Fibroblast of peridontal ligament (primary cell): ENCODE data around the gene CHSY1.
"Not testable (repeated sequence)": the region's sequence is repeated elsewhere in the genome, so short reads cannot be mapped to it uniquely, and the experiment has no call there.

ENCODE experiments used
- DNase-seq: peaks from one replicate; pipeline ENCODE4 v3.0.0-alpha.2; 2010; ENCODE audit errors: extremely low read depth

CHSY1 gene

DNA sequence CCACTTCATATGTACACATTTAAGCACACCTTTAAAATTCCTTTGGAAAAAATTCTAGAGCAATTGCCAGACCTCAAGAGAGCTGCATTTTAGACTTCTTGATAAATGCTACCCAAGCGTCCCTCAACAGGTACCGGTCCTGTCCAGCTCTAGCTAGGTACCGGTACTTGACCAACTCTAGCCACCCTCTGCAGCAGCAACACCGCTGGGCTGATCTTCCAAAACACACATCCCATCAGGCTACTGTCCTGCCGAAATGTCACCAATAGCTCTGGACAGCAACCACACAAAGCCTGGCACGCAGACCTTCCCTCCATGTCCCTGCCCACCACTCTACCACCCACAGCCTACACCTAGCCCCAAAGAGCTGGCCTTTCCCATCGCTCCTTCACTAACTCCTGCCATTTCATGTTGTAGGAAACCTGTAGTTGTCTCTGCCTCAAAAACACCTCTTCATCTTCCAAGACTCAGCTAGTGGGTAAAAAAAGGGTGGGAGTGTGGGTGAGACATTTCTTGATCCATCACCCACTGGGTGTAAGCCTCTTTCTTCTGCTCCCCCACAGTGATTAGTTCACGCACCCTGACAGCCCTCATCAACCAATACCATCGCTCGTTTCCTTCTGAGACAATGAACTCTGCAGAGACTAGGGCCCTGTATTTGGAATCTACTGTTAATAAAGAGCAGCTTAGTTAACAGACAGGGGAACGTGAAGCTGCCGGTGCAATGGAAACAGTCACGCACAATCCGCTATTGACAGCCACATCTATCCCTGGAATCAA, 6.8 kb downstream of the CHSY1 start:
- no peak for DNase-seq

DNA sequence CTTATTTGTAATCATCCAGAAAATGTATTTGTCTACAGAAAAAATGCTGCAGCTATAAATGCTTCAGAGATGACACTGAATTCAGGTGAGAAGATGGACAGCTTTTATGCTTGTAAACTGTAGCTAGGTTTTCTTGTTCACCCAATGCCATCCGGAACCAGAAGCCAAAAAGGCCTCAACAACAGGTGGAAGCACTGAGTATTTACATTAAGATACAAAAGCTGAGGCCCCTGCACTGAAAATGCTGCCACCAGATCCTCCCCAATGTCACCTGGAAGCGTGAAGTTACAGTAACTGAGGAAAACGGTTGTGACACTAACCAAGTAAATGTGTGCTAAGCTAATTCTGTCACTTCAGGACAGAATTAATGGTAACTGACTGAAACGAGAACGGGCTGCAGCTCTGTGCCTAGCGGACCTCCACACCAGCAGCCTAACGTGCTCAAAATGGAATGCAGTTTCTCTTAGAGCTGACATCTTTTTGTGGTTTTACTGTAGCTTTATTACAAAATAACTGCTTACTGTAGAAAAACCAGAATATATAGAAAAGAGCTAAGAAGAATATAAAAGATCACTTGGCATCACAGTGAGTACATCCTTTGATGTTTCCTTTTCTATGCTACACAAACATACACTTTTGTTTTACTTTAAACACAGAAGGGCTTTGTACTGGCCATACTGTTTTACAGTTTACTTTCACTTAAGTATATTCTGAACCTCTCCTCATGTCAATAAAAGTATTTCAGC, 7.6 kb downstream of the CHSY1 start:
- DNase-seq: peak; percentile 67

DNA sequence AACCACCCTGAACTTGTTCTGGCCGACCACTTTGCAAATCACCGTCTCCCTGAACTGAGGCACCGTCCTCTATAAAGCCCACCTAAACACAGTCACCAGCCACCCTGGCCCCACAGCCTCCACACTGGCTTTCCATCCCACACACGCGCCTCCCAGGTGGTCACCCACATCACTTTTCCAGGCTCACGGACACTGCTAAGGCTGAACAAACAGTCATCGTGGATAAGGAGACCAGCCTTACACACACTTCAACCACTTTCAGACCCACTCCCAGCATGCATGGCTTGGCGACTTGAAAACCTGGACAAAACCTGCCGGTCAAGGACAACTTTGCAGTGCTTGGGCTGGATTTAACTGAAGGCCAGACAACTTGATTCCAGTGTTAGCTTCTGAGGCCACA, 8.4 kb downstream of the CHSY1 start:
- DNase-seq: no peak

DNA sequence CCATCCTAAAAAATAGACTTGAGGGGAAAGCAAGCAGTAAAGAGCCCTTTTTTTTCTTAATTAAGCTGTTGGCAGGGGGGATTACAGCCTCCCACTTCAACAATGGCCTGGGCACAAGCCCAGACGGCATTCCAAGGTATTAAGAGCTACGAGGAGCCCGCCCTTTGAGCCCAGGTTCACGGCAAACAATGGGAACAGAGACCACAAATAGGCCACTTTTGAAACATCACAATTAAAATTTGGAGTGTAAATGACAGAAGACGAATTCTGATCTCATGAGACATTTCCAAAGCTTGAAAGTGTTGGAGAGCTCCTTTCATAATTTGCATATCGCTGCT, 8.9 kb downstream of the CHSY1 start:
- DNase-seq: no peak

DNA sequence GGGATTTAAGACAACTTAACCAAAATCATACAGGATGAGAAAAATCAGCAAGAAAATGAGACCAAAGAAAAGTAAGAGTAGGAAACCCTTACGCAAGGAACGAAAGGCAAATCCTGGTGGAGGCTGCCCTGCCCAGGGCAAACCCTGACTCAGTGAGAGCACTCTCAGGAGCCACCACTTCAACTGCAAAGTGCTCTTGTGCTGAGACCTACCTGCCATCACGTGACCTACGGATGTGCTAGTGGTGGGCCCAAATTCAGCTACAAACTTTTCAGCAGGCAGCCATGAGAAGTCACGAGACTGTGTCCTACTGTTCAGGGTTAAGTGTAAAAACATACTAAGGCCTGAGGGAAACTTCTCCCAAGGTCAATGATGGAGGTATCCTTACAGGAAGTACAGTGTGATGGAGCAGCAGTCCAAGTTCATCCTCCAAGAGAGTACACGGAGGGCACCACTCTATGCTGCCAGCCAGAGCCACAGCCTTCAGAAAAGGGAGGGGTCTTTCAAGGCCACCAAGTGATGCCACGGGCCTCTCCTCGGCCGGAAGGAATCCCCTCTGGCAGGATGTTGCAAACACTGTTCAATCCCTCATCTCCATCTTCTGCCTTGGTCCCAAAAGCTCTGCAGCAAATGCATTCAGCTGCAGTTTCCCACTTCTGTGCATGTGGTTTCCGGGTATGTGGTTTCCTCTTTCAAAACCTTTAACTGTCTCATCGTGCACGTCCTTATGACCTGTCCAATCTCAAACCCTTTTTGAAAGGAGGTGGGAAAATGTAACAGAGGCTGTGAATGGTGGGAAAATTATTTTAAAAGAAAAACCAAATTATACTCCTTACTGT, 9.5 kb downstream of the CHSY1 start:
- DNase-seq: peak; percentile 74

DNA sequence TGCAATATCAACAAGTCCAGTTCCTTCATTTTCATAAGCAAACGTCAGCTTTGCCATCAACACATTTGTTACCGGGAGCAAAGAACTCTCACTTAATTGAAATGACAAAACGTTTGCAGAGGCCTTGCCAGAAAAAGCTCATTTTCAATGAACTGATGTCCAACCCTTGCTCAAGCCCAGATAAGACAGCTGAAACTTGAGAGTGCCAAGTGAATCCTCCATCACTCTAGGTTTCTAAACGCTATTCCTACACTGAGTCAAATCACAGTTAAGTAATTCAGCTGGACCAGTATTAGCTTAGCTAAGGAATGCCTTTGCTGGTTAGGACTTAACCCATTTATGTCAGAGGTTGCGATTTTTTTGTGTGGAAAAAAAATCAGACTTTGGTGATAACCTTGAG, 11.5 kb downstream of the CHSY1 start:
- peak; percentile 50 for DNase-seq

DNA sequence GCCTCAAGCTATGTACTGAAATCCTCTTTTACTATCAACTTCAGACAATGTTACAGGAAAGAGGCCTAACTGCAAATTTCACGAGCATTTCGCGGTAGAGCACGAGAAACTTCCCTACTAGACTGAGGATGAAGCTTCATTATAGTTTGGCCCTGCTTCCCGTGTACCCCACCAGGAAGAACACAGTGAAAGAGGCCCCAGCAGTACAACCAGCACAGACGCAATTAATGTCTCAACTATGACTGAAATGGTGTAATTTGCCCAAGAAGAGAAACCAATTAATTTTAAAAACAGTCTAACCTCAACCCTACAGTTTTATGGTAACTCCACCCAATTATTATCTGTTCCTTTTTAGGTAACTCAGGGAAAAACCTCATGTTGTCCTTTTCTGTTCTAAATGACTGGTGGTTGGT, 12.1 kb downstream of the CHSY1 start:
- no peak for DNase-seq

DNA sequence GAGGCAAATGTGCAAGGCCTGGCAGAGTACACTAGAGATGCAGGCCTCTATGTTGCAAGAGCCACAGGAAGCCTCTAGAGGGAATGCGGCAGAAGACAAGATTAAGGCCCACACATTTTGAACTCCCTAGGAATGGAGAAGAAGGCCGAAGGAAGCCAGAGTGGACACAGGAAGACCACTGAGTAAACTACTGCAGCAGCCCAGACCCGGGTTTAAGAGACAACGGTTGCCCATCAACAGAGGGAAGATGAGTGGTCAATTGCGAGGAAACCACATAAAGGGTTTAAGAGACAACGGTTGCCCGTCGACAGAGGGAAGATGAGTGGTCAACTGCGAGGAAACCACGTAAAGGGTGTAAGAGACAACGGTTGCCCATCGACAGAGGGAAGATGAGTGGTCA, 14.6 kb downstream of the CHSY1 start:
- DNase-seq: no peak

DNA sequence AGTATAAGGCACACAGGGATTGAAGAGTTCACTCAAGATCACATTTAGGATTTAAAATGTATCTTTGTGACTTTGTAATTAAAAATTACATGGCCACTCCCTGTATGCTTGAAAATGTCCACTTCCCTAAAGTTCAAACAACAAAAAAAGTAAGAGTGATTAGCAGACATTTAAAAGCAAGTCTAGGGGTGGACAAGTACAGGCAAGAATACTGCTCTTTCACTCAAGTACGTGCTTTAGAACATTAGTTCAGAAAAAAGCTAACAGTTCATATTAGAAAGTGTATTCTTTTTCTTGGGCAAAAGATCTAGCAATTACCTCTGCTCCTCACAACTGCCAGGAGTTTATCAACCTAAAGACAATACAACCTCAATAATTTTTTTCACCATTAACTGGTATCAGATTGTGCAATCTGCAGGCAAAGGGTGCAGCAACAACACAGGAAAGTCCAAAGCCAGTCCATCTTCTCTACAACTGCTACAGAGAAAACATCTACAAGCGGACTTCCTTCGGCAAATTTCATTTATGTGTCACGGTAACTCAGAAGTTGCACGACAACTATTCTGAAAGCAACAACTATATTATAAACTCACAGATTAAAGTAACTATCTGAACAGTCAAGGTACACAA, 18.1 kb downstream of the CHSY1 start:
- DNase-seq: no peak

DNA sequence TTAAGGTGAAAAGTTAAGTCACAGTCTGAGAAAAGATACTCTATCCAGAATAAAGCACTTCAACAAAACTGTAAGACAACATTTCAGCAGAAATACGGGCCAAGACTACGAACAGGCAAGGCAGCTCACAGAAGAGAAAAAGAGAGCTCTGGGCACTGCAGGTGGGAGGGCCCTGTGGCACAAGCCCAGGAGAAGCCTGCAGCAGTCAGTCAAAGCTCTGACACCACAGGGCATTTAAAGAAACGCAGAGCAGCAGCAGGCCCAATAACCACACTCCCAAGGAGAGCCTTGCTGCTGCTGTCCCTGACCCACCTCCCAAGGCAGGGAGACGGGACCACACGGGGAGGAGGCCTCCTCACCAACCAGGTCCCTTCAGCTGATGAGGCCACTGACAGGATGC, 19.2 kb downstream of the CHSY1 start:
- no peak for DNase-seq

DNA sequence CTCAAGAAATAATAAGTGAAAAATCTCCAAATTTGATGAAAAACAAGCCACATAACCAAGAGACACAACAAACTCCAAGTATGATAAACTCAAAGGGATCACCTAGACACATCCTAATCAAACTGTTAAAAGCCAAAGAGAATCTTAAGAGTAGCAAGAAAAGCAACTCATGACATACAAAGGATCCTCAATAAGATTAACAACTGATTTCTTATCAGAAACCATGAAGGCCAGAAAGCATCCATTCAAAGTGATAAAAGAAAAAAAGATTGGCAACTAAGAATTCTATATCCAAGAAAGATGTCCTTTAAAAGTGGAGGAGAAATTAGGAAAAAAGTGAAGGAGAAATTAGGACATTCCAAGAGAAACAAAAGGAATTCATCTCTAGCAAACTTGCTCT, 23.5 kb downstream of the CHSY1 start:
- DNase-seq: no peak

DNA sequence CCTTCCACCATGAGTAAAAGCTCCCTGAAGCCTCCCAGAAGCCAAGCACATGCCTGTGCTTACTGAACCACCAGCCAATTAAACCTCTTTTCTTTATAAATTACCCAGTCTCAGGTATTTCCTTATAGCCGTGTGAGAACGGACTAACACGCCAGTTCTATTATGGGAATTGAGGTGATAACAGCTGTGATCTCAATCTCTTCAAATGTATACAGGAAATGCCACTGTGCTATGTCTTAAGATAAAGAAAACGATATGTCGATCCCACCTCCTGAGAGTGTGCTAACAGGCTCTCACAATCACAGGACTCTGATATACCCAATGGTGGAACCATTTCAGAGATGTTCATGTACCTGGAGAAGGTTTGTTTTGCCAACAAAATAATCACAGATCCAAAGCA, 26.2 kb downstream of the CHSY1 start:
- no peak for DNase-seq

DNA sequence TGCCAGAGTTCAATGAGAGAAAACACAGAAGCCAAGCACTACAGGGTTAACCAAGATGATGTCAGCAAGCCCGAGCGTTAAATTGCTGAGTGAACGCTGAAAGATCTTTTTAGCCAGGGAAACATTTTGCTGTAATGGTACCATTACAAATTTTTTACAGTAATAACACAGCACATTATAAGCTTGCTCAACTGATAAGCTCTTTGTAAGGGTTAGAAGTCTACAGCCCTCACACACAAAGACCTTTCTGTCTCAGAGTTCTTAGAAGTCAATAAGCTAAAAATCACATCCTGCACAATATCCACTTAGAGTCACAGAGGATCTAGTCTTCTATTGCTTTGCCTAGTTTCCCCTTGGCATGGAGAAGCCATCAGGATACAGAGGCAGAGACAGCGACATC, 29.9 kb downstream of the CHSY1 start:
- DNase-seq: peak; percentile 41

DNA sequence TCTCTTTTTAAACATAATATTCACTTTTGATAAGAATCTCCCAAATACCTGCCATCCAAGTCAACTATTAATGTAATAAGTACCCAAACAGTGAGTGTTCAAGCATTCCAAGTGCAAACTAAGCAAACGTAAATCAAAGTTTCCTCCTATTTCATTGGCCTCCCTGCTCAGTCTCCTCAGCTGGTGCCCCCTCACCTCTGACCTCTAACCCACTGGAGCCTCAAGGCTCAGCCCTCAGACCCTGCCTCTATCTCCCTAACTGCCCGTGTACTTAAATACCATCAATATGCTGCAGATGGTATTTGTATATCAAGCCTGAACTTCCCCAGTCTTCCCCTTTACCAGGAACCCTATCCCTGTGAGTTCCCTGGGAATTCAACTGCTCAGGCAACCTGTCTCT, 31.8 kb downstream of the CHSY1 start:
- no peak for DNase-seq

DNA sequence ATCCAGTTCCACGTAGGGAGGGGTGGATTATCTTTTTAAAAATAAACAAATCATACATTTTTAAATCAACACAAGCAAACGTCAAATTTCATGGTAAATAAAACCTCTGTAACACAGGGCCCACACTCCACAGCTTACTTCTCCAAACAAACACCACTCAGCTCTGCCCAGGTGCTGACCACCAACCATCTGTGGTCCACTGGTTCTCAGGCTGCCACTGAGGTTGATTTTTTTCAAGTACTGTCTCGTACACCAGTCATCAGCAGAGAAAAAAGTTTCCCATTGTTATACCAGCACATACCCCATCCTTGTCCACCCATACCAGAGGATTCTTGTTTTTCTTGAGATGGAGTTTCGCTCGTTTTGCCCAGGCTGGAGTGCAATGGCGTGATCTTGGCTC, 32.4 kb downstream of the CHSY1 start:
- DNase-seq: no peak

DNA sequence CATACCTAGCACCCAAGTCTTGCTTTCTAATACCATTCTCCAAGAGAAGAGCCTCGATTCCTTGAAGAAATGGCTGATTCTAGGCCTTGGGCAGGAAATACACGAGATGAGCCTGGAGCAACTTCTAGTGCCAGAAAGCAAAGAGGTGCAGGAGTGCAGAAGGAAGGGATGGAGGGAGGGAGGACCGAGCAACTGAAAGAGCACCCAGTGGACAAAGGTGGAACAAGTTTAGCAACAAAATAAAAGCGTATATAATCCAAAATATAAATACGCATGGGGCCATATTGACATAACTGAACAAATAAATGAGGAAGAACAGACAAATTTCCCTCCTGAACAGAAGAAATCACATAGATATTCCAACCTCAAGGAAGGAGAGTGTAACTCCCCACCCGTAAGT, 34.4 kb downstream of the CHSY1 start:
- DNase-seq: no peak

DNA sequence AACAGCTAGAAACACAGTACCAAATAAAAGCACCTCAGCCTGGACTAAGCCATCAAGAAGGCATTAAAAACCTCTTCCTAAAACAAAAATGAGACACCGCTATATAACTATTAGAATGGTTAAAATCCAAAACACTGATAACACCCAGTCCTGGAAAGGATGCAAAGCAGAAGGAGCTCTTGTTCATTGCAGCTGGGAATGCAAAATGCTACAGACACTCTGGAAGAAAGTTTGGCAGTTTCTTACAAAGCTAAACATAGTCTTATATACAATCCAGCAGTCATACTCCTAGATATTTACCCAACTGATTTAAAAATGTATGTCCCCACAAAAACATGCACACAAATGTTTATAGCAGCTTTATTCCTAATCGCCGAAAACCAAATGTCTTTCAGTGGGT, 35.7 kb downstream of the CHSY1 start:
- DNase-seq: no peak

DNA sequence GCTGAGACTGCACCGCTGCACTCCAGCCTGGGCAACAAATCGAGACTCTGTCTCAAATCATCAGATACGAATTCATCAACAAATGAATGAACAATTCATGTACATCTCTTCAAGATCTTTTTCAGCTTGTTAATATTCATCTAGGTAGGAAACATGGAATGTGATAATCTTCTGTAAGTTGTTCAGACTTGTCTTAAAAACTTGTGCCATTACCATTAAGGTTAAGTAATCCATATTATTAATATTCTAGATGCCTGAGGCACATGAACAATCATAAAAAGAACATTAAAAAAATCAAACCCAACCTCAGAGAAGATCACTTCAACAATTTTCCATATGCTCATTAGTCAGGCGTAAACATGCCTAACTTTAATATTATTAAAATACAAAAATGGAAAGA, 36.2 kb downstream of the CHSY1 start:
- DNase-seq: no peak

DNA sequence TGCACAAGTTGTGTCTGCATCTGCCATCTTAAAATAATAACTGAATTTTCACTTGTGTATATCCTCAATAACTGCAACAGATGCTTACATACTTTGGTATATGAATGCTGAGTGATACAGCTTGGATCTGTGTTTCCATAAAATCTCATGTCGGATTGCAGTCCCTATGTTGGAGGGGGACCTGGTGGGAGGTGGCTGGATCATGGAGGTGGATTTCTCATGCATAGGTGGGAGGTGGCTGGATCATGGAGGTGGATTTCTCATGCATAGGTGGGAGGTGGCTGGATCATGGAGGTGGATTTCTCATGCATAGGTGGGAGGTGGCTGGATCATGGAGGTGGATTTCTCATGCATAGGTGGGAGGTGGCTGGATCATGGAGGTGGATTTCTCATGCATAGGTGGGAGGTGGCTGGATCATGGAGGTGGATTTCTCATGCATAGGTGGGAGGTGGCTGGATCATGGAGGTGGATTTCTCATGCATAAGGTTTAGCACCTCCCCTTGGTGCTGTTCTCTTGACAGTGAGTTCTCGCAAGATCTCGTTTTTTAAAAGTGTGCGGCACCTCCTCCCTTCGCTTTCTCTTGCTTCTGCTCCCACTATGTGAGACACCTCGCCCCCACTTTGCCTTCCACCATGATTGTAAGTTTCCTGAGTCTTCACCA, 37.3 kb downstream of the CHSY1 start:
- not testable (repeated sequence) for DNase-seq

DNA sequence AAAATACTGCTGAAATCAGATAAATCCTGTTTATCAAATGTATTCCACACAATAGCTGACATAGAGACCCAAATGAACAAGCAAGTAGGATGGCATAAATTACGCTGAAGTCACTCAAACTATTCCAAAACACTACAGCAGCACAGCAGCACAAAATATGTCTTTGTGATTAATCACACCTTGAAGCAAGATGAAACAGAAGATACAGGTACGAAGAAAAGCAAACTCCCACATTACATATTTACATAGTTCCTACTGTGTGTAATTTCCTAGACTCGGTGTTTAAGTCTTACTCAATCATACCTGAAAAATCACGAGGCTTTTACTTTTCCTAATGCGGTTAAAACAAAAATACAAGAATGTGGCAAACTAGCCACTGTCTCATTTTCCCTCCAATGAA, 38.3 kb downstream of the CHSY1 start:
- DNase-seq: no peak

DNA sequence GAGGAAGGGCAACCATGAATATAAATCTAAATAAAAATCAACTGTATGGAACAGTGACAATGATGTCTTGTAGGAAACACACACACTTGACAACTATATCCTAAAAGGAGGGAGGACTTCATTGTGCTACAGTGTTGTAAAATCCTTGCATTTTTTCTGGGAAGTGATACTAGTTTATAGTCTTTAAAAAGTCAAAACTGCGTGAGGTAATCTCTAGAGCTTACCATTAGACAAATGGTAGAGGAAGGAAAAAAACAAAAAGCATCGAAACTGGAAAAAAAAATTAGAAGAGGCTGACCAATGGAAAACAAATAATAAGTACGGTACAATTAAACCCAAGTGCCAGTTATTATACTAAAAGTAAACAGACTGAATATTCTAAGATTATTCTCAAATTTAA, 38.7 kb downstream of the CHSY1 start:
- no peak for DNase-seq

DNA sequence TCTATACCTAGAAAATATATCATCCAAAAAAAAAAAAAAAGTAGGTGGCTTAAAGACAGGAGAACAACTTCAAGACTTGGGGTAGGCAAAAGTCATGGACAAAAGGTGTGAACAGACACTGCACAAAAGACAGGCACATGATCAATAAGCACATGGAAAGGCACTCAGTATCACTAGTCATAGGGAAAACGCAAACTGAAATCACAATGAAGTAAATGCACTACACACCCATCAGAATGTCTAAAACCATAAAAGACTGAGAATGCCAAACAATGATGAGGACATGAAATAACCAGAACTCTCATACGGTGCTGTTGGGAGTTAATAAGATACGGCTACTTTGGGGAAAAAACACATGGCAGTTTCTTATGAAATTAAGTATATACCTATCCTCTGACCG, 40.0 kb downstream of the CHSY1 start:
- no peak for DNase-seq
